Aorta (tissue), 5 donors: ENCODE data around the gene HMMR. TPM values are rescaled to one million over a fixed set of nuclear protein-coding genes. Genes with fewer than 3 reads are reported as not detected.
A peak's percentile ranks its signal among the peaks of the same experiment; 100 is the strongest.

Source experiments
- ATAC-seq: fragments of 200-7000 bp; cut with Tn5 transposase; one replicate; pipeline ENCODE4 v1.9.1; 2022; ENCODE audit warnings: moderate library complexity; ENCODE audit not compliant: low FRiP score
- DNase-seq, 2 donors: peaks; one replicate each; pipeline ENCODE4 v3.0.0-alpha.2; 2020
- H3K27ac ChIP-seq, 2 donors: one replicate each; pipeline ENCODE4 v1.5.1; 2013; ENCODE audit warnings: low read length in 2 of 2, mild to moderate bottlenecking in 2 of 2, moderate library complexity in 2 of 2, control low read depth in 1 of 2, inconsistent platforms in 1 of 2, low read depth in 1 of 2
- H3K27me3 ChIP-seq, 2 donors: one replicate each; pipeline ENCODE4 v1.6.1; 2013; ENCODE audit warnings: control low read depth in 1 of 2, low read length in 1 of 2, mild to moderate bottlenecking in 1 of 2, moderate library complexity in 1 of 2; ENCODE audit not compliant: insufficient read depth in 2 of 2, control insufficient read depth in 1 of 2
- H3K36me3 ChIP-seq, 2 donors: one replicate each; pipeline ENCODE4 v1.6.1; 2013; ENCODE audit warnings: control low read depth in 1 of 2, low read length in 1 of 2, mild to moderate bottlenecking in 1 of 2; ENCODE audit not compliant: insufficient read depth in 2 of 2, control insufficient read depth in 1 of 2
- H3K4me1 ChIP-seq, 2 donors: one replicate each; pipeline ENCODE4 v1.6.1; 2013; ENCODE audit warnings: low read length in 2 of 2, control low read depth in 1 of 2, mild to moderate bottlenecking in 1 of 2, moderate library complexity in 1 of 2; ENCODE audit not compliant: insufficient read depth in 2 of 2, control insufficient read depth in 1 of 2
- H3K4me3 ChIP-seq, 2 donors: one replicate each; pipeline ENCODE4 v1.5.1; 2013; ENCODE audit warnings: low read length in 2 of 2, control low read depth in 1 of 2, mild to moderate bottlenecking in 1 of 2
- H3K9me3 ChIP-seq: one replicate; pipeline ENCODE4 v1.6.1; 2013; ENCODE audit warnings: mild to moderate bottlenecking, low read length; ENCODE audit not compliant: control insufficient read depth
- WGBS, 2 donors: extraction: QIAGEN DNeasy Blood & Tissue Kit; methylation state at CpG; one replicate each; pipeline ENCODE4 v1.1.7; 2013; 5-methylcytosine and 5-hydroxymethylcytosine counted together
- intact Hi-C, 2 donors: fragments of 100-400 bp; cut with DNase I; formaldehyde crosslinking; loops; one replicate each; pipeline versions ENCODE4 v1.14.2 to v1.15.0; 2022
- polyA plus RNA-seq, 2 donors: library from polyadenylated mRNA; stranded (reverse); fragments of 200-250 nt; gene quantifications; one replicate each; pipeline ENCODE4 v1.2.3, GENCODE V29; 2013
- total RNA-seq, 2 donors: library from RNA; stranded (reverse); fragmentation: NEBNext Ultra II Directional; extraction: Animal tissue kit (Norgen Biotek cat#: 25700); gene quantifications; one replicate each; pipeline ENCODE4 v1.2.1, GENCODE V29; 2021
- donor health status: healthy with polysubstance abuse.
- donor health status: Bipolar disorder and iron deficiency.
- donor health status: DM: no; HTN: no; CAD: no.
- donor health status: DM: no; HTN: no; CAD: no.
- donor health status: DM: yes; HTN: yes; CAD: no.

Gene HMMR
- total and polyA plus RNA-seq, 4 donors = 0.75 to 2.2 TPM; not detected in 2

DNA sequence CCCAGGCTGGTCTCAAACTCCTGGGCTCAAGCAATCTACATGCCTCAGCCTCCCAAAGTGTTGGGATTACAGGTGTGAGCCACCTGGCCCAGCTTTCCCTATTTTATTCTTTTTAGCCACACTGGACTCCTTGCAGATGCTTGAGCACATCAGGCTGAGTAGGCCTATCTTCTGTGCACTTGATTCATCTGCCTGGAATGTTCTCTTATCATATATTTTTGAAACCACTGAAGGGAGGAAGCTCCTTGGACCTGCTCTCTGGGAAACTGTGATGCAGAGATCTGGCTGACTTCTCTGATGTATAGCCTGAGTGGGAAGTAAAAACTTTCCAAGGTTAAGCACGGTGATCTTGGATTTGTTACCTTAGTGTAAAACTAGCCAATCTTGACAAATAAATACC, 38.5 kb downstream of the HMMR start:
- DNase-seq (no peak), ATAC-seq (no peak)
- H3K36me3 ChIP-seq = no peaks in the 10 kb centered on the region
- H3K4me3 ChIP-seq = no peak overlapping the region
- H3K27ac ChIP-seq = no peak overlapping the region
- intact Hi-C loops = no loop called here
- WGBS, 2 donors = 94 to 96% methylated on average over 1 of the region's 1 CpG
- peaks cover 0 to 2% of the 10 kb centered on the region in 2 donors for H3K4me1 ChIP-seq
- H3K27me3 ChIP-seq = peaks cover 0 to 2% of the 10 kb centered on the region in 2 donors
- H3K9me3 ChIP-seq = no peaks in the 10 kb centered on the region

DNA sequence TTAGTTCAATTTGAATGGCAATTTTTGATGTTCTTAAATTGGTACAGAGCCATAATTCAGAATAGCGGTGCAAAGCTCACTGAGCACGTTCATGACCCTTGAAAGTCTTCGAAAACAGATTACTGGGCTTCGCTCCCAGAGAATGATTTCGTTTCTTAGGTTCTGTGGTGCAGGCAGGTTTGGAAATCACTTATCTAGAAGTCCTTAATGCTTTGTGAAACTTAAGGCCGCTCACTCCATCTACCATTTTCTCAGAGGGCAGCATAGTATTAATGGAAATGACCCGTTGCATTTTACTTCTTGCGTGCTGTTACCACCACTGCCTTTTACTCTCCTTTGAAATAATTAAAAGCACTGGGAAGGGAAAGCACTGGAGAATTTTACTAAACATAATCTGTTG, 42.1 kb downstream of the HMMR start:
- H3K27me3 ChIP-seq = peaks cover 0 to 2% of the 10 kb centered on the region in 2 donors
- H3K27ac ChIP-seq = peak overlapping the region; percentile 76 to 99
- DNase-seq (no peak), ATAC-seq (no peak)
- H3K36me3 ChIP-seq = no peaks in the 10 kb centered on the region
- H3K9me3 ChIP-seq = no peaks in the 10 kb centered on the region
- intact Hi-C loops = no loop called here
- H3K4me1 ChIP-seq = peaks cover 0 to 5% of the 10 kb centered on the region in 2 donors
- WGBS, 2 donors = 15 to 24% methylated on average over 8 of the region's 8 CpGs
- H3K4me3 ChIP-seq = peak overlapping the region; percentile 43 to 83

DNA sequence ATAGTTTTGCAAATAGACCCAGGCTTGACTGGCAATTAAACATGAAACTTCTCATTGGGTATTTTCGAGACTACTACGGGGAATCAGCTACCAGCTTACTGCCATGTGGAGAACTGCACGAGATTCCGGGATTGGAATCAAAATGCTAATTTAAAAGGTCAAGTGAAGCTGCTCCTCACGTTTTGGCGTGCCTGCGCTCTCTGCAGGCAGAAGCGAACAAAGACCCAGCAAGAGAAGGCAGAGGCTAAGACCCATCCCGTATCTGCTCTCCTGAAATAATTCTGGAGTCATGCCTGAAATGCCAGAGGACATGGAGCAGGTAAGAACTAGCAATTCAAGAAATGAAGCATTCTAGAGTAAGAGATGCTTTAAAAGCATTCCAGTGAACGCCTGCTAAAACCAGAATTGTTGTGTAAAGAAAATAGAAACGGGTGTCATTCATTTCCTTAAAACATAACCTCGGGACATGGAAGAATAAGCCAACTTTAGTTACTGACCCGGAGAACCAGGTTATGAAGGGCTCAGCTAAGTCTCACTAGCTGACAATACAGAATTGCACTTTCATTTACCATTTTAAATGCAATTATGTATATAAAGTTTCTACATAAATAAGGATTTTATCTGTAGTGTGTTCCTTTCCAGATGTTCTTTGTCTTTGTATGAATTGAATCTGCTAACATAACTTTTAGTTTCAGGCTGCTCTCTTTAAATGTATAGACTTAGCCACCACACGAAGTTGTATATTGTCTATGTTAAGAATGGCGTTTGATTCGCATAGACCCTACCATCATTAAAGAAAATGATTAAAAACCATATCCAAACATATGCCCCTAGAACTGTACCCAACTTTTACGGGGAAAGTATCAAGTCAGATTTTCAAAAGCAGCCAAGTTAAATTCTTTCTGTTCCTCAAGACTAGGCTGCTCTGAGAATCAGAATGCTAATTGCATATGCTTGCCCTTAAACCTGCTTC, 43.0 kb downstream of the HMMR start:
- 1% methylated on average over 17 of the region's 17 CpGs for WGBS, 2 donors
- Histone ChIP-seq H3K4me1 (peaks cover 0 to 5% of the 10 kb centered on the region in 2 donors), H3K27ac (peak overlapping the region; percentile 81 to 99), H3K4me3 (peak overlapping the region; percentile 43 to 83), H3K36me3 (no peaks in the 10 kb centered on the region), H3K9me3 (no peaks in the 10 kb centered on the region), H3K27me3 (peaks cover 0 to under 1% of the 10 kb centered on the region in 2 donors)
- DNase-seq (peak in 1 of 2 donors; percentile 62), ATAC-seq (peak; percentile 53)
- intact Hi-C loops = loop anchor here in 1 of 2 donors (2.0 kb wide), 1 partner anchor 67 kb away; the partner anchor contains the start of gene CCNG1

DNA sequence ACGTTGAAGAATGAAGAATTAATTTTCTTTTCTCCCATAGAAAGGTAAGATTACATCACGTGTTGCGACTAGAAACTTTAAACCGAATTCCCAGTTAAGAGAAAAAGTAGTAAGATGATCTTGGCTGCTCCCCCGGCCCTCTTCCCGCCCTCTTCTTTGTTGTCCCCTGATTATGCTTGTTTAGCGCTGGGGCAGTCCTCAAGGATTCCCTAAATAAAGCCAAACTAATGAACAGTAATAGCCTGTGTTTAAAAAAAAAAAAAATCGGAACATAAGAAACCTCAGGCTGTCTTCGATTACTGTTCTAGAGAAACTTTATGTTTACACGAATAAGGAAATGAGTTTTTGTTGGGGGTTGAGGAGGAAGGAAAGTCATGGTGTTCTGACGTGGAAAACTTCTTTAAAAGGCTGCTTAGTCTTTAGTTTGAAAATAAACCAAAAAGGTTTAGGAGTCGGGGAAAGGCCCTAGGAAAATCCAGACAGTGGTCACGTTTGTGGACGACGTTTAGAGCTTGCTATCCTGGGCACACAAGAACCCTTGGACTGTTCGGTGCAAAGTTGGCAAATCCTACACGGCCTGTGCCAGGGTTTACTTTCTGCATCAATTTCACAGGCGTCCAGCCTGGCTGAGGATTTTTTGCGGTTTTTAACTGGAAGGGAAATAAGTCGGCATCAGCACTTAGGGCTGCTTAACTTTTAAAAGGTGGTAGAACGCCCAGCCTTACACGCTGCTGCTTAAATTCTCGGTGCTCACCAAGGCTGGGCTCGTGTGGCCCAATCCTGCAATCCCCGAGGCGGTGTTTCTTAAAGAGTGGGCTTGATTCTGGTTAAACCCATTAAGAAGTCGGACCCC, 43.9 kb downstream of the HMMR start:
- Histone ChIP-seq H3K27ac (peak overlapping the region; percentile 96 to 99), H3K36me3 (no peaks in the 10 kb centered on the region), H3K27me3 (no peaks in the 10 kb centered on the region), H3K4me3 (peak overlapping the region; percentile 43 to 83), H3K9me3 (no peaks in the 10 kb centered on the region), H3K4me1 (peaks cover 0 to 5% of the 10 kb centered on the region in 2 donors)
- intact Hi-C loops = loop anchor here in 1 of 2 donors (2.0 kb wide), 1 partner anchor 68 kb away; the partner anchor contains the start of gene CCNG1
- WGBS, 2 donors = 0 to 1% methylated on average over 27 of the region's 27 CpGs
- peak; percentile 59 for ATAC-seq
- DNase-seq = peak in 1 of 2 donors; percentile 63

DNA sequence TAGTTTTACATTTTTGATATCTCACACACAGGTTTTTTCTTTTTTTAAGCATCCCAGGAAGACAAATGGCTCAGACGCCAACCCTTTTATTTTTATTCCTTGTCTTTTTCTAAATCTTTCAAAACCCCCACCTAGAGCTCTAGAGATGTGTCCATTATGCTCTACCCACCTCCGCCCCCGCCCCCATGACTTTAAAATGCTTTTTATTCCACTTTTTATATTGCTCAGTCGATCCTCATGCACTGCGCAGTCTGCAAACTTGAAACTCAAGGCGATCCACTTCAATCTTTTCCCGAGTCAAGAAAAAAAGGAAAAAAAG, 44.6 kb downstream of the HMMR start:
- no peak for DNase-seq
- 1 to 2% methylated on average over 7 of the region's 7 CpGs for WGBS, 2 donors
- no peaks in the 10 kb centered on the region for H3K27me3 ChIP-seq
- H3K9me3 ChIP-seq = no peaks in the 10 kb centered on the region
- no peaks in the 10 kb centered on the region for H3K36me3 ChIP-seq
- H3K27ac ChIP-seq = peak overlapping the region; percentile 48 to 99
- peak; percentile 1 for ATAC-seq
- H3K4me1 ChIP-seq = peaks cover 0 to 5% of the 10 kb centered on the region in 2 donors
- intact Hi-C loops = loop anchor here (1.0 to 5.0 kb wide), 3 partner anchors 43 to 68 kb away; partner anchors contain the start of genes HMMR (in 2 of the 2), NUDCD2 (in 2 of the 2) and CCNG1 (in 1 of the 2)
- H3K4me3 ChIP-seq = peak overlapping the region; percentile 43 to 83

DNA sequence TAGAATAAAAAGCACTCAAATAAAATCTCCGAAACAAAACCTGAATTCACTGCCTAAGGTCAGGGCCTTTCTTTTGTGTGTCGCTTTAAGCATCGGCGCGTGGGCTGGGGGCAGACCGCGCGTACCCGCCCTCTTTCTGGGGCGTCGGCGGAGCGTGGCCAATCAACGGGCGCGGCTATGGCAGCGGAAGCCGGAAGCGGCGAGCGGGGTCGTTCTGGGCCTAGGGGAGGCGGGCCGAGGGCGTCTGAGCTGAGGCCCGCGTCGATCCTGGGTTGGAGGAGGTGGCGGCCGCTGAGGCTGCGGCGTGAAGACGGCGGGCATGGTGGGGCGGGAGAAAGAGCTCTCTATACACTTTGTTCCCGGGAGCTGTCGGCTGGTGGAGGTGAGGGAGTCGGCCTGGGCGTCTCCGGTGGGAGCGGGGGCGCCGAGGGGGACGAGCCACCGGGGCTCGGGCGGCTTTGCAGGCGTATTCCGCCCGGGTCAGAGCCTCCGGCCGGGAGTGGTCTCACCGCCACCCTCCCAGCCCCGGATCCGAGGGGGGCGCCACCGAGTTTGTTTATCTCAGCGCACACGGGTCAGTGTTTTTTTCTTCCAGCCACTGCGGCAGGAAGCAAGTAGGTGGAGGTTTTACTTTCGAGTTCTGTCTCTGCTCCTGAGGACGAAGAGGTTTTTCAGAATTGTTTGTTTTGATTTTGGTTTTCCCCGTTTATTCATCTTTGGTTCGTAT, 45.1 kb downstream of the HMMR start, which contains the start of gene MAT2B:
TSS of gene MAT2B (plus strand) at position 252 of the 727 bp plus-strand sequence. CDS start at position 320, 68 bp downstream.
- H3K27ac ChIP-seq = peak within 1 kb of the TSS; percentile 96 to 99
- peak within 1 kb of the TSS; percentile 62 to 83 for H3K4me3 ChIP-seq
- peaks cover 0 to 5% of the 10 kb centered on the region in 2 donors for H3K4me1 ChIP-seq
- peak; percentile 97 for ATAC-seq
- H3K27me3 ChIP-seq = no peaks in the 10 kb centered on the region
- WGBS, 2 donors = 0% methylated on average over 48 to 64 of the region's 64 CpGs
- intact Hi-C loops = loop anchor here (1.0 to 5.0 kb wide), 3 partner anchors 43 to 69 kb away; partner anchors contain the start of genes HMMR (in 2 of the 2), NUDCD2 (in 2 of the 2) and CCNG1 (in 1 of the 2)
- no peaks in the 10 kb centered on the region for H3K36me3 ChIP-seq
- H3K9me3 ChIP-seq = no peaks in the 10 kb centered on the region
- peak; percentile 98 to 99 for DNase-seq

DNA sequence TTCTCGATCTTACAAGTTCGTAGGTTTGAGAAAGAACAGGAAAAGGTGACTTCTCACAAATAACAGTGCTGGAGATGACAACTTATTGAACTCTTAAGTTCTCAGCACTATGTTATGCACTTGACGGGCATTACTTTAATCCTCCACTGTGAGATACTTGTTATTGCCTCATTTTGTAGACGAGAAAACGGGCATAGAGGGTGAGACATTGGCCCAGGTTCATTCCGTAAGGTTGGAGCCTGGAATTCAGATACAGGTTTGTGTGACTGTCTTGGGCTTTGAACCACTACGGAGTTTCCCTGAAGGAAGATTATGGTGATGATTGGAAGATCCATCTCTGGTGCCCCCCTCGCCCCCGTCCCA, 45.6 kb downstream of the HMMR start:
- intact Hi-C loops = loop anchor here in 1 of 2 donors (5.0 kb wide), 1 partner anchor 44 kb away; the partner anchor contains the start of genes HMMR and NUDCD2
- Histone ChIP-seq H3K4me3 (peak overlapping the region; percentile 62 to 71), H3K4me1 (peaks cover 0 to 5% of the 10 kb centered on the region in 2 donors), H3K9me3 (no peaks in the 10 kb centered on the region), H3K27ac (peak overlapping the region; percentile 45 to 94), H3K36me3 (no peaks in the 10 kb centered on the region), H3K27me3 (no peaks in the 10 kb centered on the region)
- WGBS, 2 donors = 0% methylated on average over 9 of the region's 9 CpGs
- ATAC-seq (no peak), DNase-seq (no peak)
